PC-9 (cell line): ENCODE results near the gene LIMS2. TPM values are rescaled to one million over a fixed set of nuclear protein-coding genes. Genes with fewer than 3 reads are reported as not detected.

Source experiments
- BruUV-seq: library from RNA; stranded (reverse); fragments of 400-500 nt; replicated peaks from 2 replicates; lab custom pipeline; 2021; lab: Mats Ljungman, UMichigan
- CTCF ChIA-PET: fragments of 300-600 bp; sonication (Branson Sonifier 250); formaldehyde crosslinking; loops from one replicate; lab custom pipeline; 2022; ENCODE audit warnings: antibody characterized with exemption; lab: Charles Lee
- POLR2A ChIA-PET: fragments of 300-600 bp; sonication (Branson Sonifier 250); formaldehyde crosslinking; loops from one replicate; lab custom pipeline; 2022; ENCODE audit warnings: antibody characterized with exemption; ENCODE audit not compliant: unreplicated experiment; lab: Charles Lee
- DNase-seq, 2 experiments: peaks; one replicate each; pipeline versions ENCODE4 v3.0.0 to v3.0.0-alpha.2; 2015 to 2022; ENCODE audit warnings: mixed read lengths in 1 of 2
- H2AFZ ChIP-seq: fragments of 200-600 bp; sonication (generic); 2 replicates; pipeline ENCODE4 v1.8.1; 2017; ENCODE audit warnings: antibody characterized with exemption
- H3F3A ChIP-seq: fragments of 200-600 bp; sonication (generic); 2 replicates; pipeline ENCODE4 v1.8.1; 2017; ENCODE audit warnings: antibody characterized with exemption, mild to moderate bottlenecking, low read depth; ENCODE audit not compliant: insufficient read depth
- H3K27ac ChIP-seq: fragments of 200-600 bp; sonication (generic); 2 replicates; pipeline ENCODE4 v1.6.1; 2016; ENCODE audit warnings: mixed run types
- H3K27me3 ChIP-seq: fragments of 200-600 bp; sonication (generic); 2 replicates; pipeline ENCODE4 v1.6.1; 2016; ENCODE audit warnings: low read depth, mixed run types; ENCODE audit not compliant: insufficient read depth
- H3K36me3 ChIP-seq: fragments of 200-600 bp; sonication (generic); 2 replicates; pipeline ENCODE4 v1.6.1; 2016; ENCODE audit warnings: low read depth, mixed run types
- H3K4me1 ChIP-seq: fragments of 200-600 bp; sonication (generic); replicated peaks from 2 replicates; pipeline ENCODE4 v1.6.1; 2016; ENCODE audit warnings: mixed run types; ENCODE audit not compliant: insufficient read depth
- H3K4me2 ChIP-seq: fragments of 200-600 bp; sonication (generic); 2 replicates; pipeline ENCODE4 v1.6.1; 2017; ENCODE audit warnings: mixed run types
- H3K4me3 ChIP-seq: fragments of 200-600 bp; sonication (generic); 2 replicates; pipeline ENCODE4 v1.6.1; 2016; ENCODE audit warnings: mixed run types
- H3K79me2 ChIP-seq: fragments of 200-600 bp; sonication (generic); 2 replicates; pipeline ENCODE4 v1.6.1; 2017; ENCODE audit warnings: low read depth, mixed run types
- H3K9me2 ChIP-seq: fragments of 200-600 bp; sonication (generic); 2 replicates; pipeline ENCODE4 v1.8.1; 2017; ENCODE audit warnings: mild to moderate bottlenecking; ENCODE audit not compliant: insufficient read depth
- H3K9me3 ChIP-seq: fragments of 200-600 bp; sonication (generic); 2 replicates; pipeline ENCODE4 v1.8.1; 2016; ENCODE audit warnings: low read depth; ENCODE audit not compliant: insufficient read depth
- H4K20me1 ChIP-seq: fragments of 200-600 bp; sonication (generic); 2 replicates; pipeline ENCODE4 v1.8.1; 2017; ENCODE audit not compliant: insufficient read depth
- CTCF ChIP-seq: fragments of 200-600 bp; sonication (generic); conservative IDR thresholded peaks from 2 replicates; pipeline ENCODE4 v1.6.1; 2017; ENCODE audit warnings: mixed run types, antibody characterized with exemption, mild to moderate bottlenecking, moderate library complexity
- EZH2 ChIP-seq: fragments of 200-600 bp; sonication (generic); IDR thresholded peaks from 2 replicates; pipeline ENCODE4 v1.8.0; 2017; ENCODE audit warnings: antibody characterized with exemption, low read depth
- intact Hi-C: fragments of 100-400 bp; cut with micrococcal nuclease; formaldehyde crosslinking; loops from one replicate; pipeline ENCODE4 v1.10.0; 2022; ENCODE audit not compliant: unreplicated experiment
- total RNA-seq: library from RNA; stranded (reverse); gene quantifications from 2 replicates; pipeline ENCODE4 v1.2.3, GENCODE V29; 2021

LIMS2 gene
- total RNA-seq, 1 experiment from 2014 or later: 1.4 TPM

GRCh38 chr2:127630864-127631540 lies 44.3 kb downstream of the LIMS2 start:
- 0 out of 2 replicates have a peak, but pooled peaks cover 9% of the 10 kb centered on the region for H3K27me3 ChIP-seq

GRCh38 chr2:127630096-127630863 lies 45.0 kb downstream of the LIMS2 start:
- H3K4me2 ChIP-seq: no peak overlapping the region
- CTCF ChIA-PET: no interaction called here
- no peaks in the 10 kb centered on the region for H3K36me3 ChIP-seq
- intact Hi-C loops: no loop called here
- TF ChIP-seq CTCF: no peak
- no peak for TF ChIP-seq EZH2
- H3K9me3 ChIP-seq: no peaks in the 10 kb centered on the region
- no TSS peak for BruUV-seq
- H2AFZ ChIP-seq: no peak overlapping the region
- H3K4me1 ChIP-seq: peaks cover 8% of the 10 kb centered on the region; the same call in 1 of the 2 replicates
- DNase-seq: no peak
- H3K27ac ChIP-seq: no peak overlapping the region
- no peaks in the 10 kb centered on the region for H3K9me2 ChIP-seq
- no peak overlapping the region for H3K4me3 ChIP-seq
- POLR2A ChIA-PET: no interaction called here
- H3K79me2 ChIP-seq: no peaks in the 10 kb centered on the region
- 0 out of 2 replicates have a peak, but pooled peaks cover 9% of the 10 kb centered on the region for H3K27me3 ChIP-seq
- no peaks in the 10 kb centered on the region for H3F3A ChIP-seq
- no peaks in the 10 kb centered on the region for H4K20me1 ChIP-seq

More at GRCh38 chr2:127630864-127631540, 44.3 kb downstream of the LIMS2 start:
- TF ChIP-seq CTCF: no peak
- no peak for TF ChIP-seq EZH2
- no peaks in the 10 kb centered on the region for H3K9me3 ChIP-seq
- BruUV-seq: no TSS peak
- H3K9me2 ChIP-seq: no peaks in the 10 kb centered on the region
- POLR2A ChIA-PET: no interaction called here
- H3K79me2 ChIP-seq: no peaks in the 10 kb centered on the region
- H3K4me1 ChIP-seq: peaks cover 8% of the 10 kb centered on the region; the same call in 1 of the 2 replicates
- no peak overlapping the region for H3K4me3 ChIP-seq
- H4K20me1 ChIP-seq: no peaks in the 10 kb centered on the region
- H2AFZ ChIP-seq: no peak overlapping the region
- no peak overlapping the region for H3K27ac ChIP-seq
- no peaks in the 10 kb centered on the region for H3K36me3 ChIP-seq
- CTCF ChIA-PET: no interaction called here
- intact Hi-C loops: no loop called here
- H3K4me2 ChIP-seq: no peak overlapping the region
- no peak for DNase-seq
- no peaks in the 10 kb centered on the region for H3F3A ChIP-seq

DNA sequence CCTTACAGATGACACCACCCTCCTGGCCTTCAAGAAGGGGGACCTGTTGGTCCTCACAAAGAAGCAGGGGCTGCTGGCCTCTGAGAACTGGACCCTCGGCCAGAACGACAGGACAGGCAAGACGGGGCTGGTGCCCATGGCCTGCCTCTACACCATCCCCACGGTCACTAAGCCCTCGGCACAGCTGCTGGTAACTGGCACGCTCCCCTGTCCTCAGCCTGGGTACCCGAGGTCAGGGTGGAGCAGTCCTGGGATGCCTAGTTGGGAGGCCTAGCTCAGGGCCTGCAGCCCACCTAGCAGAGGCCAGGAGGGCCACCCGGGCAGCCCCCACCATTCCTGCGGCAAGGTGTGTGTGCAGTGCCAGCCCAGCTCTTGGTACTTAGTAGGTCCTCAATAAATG lies 45.7 kb downstream of the LIMS2 start:
- CTCF ChIA-PET: no interaction called here
- intact Hi-C loops: no loop called here
- H3K4me1 ChIP-seq: peaks cover 8% of the 10 kb centered on the region; the same call in 1 of the 2 replicates

More for the DNA sequence above, 45.7 kb downstream of the LIMS2 start:
- Histone ChIP-seq H3K36me3 (no peaks in the 10 kb centered on the region), H3K27ac (no peak overlapping the region), H3K4me2 (no peak overlapping the region), H3K9me2 (no peaks in the 10 kb centered on the region), H3F3A (no peaks in the 10 kb centered on the region), H3K27me3 (0 out of 2 replicates have a peak, but pooled peaks cover 9% of the 10 kb centered on the region), H4K20me1 (no peaks in the 10 kb centered on the region), H3K4me3 (no peak overlapping the region), H2AFZ (no peak overlapping the region), H3K79me2 (no peaks in the 10 kb centered on the region), H3K9me3 (no peaks in the 10 kb centered on the region)
- TF ChIP-seq EZH2 (no peak), CTCF (no peak)
- no peak for DNase-seq
- BruUV-seq: no TSS peak
- POLR2A ChIA-PET: no interaction called here
